ENCODE results near the gene GABRE.
A peak's percentile ranks its signal among the peaks of the same experiment; 100 is the strongest.

The GABRE gene

GRCh38 chrX:151983186-151983585, 8.7 kb upstream of the GABRE start:
- CTCF ChIA-PET: interaction anchor here (1.0 kb wide), 1 partner anchor 230 kb away, joined by 3 read pairs; no protein-coding TSS in a partner anchor
- no peak for TF ChIP-seq CTCF (conservative IDR thresholded peaks at IDR 0.05; ENCODE audit: low read depth)
- DNase-seq (ENCODE audit: low spot score): no peak
- no peak overlapping the region for H3K27ac ChIP-seq
- POLR2A ChIA-PET (ENCODE audit: low non-redundant PET): no interaction called here

- no peak for TF ChIP-seq CTCF (conservative IDR thresholded peaks at IDR 0.05; ENCODE audit: low read depth)
- peak overlapping the region; percentile 66 for H3K27ac ChIP-seq
- DNase-seq (ENCODE audit: low spot score): peak; percentile 36
- CTCF ChIA-PET: no interaction called here
- POLR2A ChIA-PET (ENCODE audit: low non-redundant PET): no interaction called here
These were observed 7.7 kb upstream of the GABRE start for GRCh38 chrX:151982222-151982621.

DNA sequence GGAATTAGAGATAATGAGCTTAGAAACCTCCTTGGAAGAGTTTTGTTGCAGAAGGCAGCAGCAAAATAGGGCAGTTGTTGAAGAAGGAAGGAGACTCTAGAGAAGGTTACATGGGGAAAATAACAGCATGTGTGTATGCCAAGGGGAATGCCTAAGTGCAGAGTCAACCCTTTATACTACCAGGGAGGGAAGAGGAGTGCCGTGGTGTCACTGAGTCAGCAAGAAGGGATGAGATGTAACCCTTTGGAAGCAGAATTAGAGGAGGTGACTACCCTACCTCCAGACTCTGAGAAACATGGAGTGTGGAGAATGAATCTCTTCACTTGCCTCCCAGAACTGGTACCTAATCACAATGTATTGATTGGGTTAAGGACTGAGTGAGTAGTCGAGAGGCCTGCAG, 6.7 kb upstream of the GABRE start:
- DNase-seq (ENCODE audit: low spot score): peak; percentile 33
- TF ChIP-seq CTCF (conservative IDR thresholded peaks at IDR 0.05; ENCODE audit: low read depth): no peak
- H3K27ac ChIP-seq: no peak overlapping the region
- ChIA-PET POLR2A (ENCODE audit: low non-redundant PET) (no interaction called here), CTCF (no interaction called here)

DNA sequence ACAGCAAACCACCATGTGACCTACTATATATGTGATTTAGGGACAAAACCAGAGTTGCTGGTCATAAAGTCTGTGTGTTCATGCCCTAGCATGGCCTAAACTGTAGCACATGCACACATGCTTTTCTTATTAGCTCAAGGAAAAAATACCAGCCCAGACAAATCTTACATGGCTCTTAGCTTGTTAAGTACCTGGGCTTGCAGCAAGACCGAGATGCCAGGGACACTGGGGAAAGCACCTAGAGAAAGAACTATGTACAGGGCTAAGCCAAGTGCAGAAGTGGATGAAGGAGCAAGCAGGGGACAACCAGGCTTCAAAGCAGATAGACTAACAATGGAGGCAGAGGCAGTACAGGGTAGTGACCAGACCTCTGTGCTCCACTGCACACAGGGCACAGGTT, 3.4 kb upstream of the GABRE start:
- DNase-seq (ENCODE audit: low spot score): no peak
- ChIA-PET CTCF (no interaction called here), POLR2A (ENCODE audit: low non-redundant PET) (no interaction called here)
- TF ChIP-seq CTCF (conservative IDR thresholded peaks at IDR 0.05; ENCODE audit: low read depth): no peak
- no peak overlapping the region for H3K27ac ChIP-seq

DNA sequence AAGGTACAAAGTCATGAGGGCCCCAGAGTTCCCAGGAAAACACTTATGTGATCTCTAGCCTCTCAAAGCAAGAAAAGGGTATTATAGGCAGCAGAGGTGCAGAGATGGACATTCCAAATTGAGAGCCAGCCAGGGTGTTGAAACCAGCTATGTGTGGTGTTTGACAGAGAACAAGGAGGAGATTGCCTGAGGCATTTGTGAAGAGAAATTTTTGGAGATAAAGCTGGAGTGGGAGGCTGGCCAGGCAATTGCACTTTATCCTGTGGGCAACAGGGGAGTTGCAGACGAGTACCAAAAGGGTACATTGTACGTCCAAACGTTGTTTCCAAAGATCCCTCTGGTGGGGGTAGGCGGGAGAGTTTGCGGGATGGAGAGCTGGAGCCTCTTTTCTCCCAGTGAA, 2.5 kb upstream of the GABRE start:
- ChIA-PET CTCF (no interaction called here), POLR2A (ENCODE audit: low non-redundant PET) (no interaction called here)
- TF ChIP-seq CTCF (conservative IDR thresholded peaks at IDR 0.05; ENCODE audit: low read depth): no peak
- DNase-seq (ENCODE audit: low spot score): no peak
- no peak overlapping the region for H3K27ac ChIP-seq

- no peak for DNase-seq (ENCODE audit: low spot score)
- TF ChIP-seq CTCF (conservative IDR thresholded peaks at IDR 0.05; ENCODE audit: low read depth): no peak
- POLR2A ChIA-PET (ENCODE audit: low non-redundant PET): no interaction called here
These were observed 1.3 kb upstream of the GABRE start for GRCh38 chrX:151975736-151976275.

DNA sequence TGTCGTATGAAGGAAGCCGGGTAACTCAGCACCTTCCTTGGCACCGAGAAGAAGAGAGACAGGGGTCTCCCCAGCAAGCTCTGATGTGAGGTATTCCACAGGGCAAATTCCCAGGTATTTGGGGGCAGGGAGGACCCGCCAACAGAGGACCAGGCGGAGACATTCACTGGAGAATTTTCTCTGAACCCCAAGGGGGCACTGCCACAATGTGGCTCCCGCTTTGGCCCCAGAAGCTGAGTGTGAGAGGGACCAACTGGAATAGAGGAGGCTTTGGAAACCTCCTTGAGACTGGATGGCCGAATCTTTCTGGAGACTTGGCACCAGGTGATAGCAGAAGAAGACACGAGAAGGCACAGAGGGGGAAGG, 735 bp upstream of the GABRE start:
- TF ChIP-seq CTCF (conservative IDR thresholded peaks at IDR 0.05; ENCODE audit: low read depth): no peak
- DNase-seq (ENCODE audit: low spot score): no peak
- POLR2A ChIA-PET (ENCODE audit: low non-redundant PET): no interaction called here
- CTCF ChIA-PET: no interaction called here
- peak overlapping the region; percentile 87; the same call in 1 of the 2 replicates for H3K27ac ChIP-seq

More at GRCh38 chrX:151975736-151976275, 1.3 kb upstream of the GABRE start:
- no peak overlapping the region for H3K27ac ChIP-seq
- CTCF ChIA-PET: no interaction called here

Measured in RWPE1 (cell line).